DND-41 (cell line): ENCODE results near the gene MCM9.

Experiments
- EZH2 ChIP-seq: IDR thresholded peaks from 3 replicates; pipeline ENCODE4 v1.6.1; 2012; ENCODE audit warnings: borderline replicate concordance, low read depth, mild to moderate bottlenecking, moderate library complexity, low read length, inconsistent platforms; ENCODE audit not compliant: severe bottlenecking
- TF ChIP-seq, protein P1 (sequence below): IDR thresholded peaks from 2 replicates; pipeline ENCODE4 v1.5.1; 2012; ENCODE audit warnings: borderline replicate concordance, low read length, moderate library complexity, mild to moderate bottlenecking; ENCODE audit not compliant: poor library complexity, severe bottlenecking; ENCODE audit errors: extremely low read depth

DNA sequence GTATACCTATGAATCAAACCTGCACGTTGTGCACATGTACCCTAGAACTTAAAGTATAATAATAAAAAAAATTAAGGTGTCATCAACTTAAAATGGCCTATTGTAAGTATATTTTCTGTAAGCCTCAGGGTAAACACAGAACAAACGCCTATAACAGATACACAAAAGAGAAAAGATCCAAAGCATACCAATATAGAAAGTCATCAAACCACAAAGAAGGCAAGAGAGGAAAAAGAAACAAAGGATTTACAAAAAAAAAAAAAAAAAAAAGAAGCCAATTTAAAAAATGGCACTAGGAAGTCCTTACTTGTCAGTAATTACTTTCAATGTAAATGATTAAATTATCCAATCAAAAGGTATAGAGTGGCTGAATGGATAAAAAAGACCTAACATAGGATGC, 65.6 kb downstream of the MCM9 start:
- TF ChIP-seq, protein P1, sequence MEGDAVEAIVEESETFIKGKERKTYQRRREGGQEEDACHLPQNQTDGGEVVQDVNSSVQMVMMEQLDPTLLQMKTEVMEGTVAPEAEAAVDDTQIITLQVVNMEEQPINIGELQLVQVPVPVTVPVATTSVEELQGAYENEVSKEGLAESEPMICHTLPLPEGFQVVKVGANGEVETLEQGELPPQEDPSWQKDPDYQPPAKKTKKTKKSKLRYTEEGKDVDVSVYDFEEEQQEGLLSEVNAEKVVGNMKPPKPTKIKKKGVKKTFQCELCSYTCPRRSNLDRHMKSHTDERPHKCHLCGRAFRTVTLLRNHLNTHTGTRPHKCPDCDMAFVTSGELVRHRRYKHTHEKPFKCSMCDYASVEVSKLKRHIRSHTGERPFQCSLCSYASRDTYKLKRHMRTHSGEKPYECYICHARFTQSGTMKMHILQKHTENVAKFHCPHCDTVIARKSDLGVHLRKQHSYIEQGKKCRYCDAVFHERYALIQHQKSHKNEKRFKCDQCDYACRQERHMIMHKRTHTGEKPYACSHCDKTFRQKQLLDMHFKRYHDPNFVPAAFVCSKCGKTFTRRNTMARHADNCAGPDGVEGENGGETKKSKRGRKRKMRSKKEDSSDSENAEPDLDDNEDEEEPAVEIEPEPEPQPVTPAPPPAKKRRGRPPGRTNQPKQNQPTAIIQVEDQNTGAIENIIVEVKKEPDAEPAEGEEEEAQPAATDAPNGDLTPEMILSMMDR, result no peak
- no peak for TF ChIP-seq EZH2
